PC-3 (cell line): ENCODE data around the gene CDK2.
"Not testable (repeated sequence)": the region's sequence is repeated elsewhere in the genome, so short reads cannot be mapped to it uniquely, and the experiment has no call there.

Experiments used
- CTCF ChIP-seq: fragments of 300-600 bp; sonication (generic); conservative IDR thresholded peaks from 2 replicates; pipeline ENCODE4 v1.5.1; 2017; ENCODE audit warnings: antibody characterized with exemption, low read depth, mild to moderate bottlenecking, low read length
- EZH2 ChIP-seq: fragments of 300-600 bp; sonication (generic); IDR thresholded peaks from one replicate; pipeline ENCODE4 v1.6.1; 2017; ENCODE audit warnings: antibody characterized with exemption, mild to moderate bottlenecking, low read length; ENCODE audit not compliant: unreplicated experiment
- EZH2phosphoT487 ChIP-seq: fragments of 300-600 bp; sonication (generic); IDR thresholded peaks from 2 replicates; pipeline ENCODE4 v1.6.1; 2018; ENCODE audit warnings: mild to moderate bottlenecking, antibody characterized with exemption, low read length, borderline replicate concordance

DNA sequence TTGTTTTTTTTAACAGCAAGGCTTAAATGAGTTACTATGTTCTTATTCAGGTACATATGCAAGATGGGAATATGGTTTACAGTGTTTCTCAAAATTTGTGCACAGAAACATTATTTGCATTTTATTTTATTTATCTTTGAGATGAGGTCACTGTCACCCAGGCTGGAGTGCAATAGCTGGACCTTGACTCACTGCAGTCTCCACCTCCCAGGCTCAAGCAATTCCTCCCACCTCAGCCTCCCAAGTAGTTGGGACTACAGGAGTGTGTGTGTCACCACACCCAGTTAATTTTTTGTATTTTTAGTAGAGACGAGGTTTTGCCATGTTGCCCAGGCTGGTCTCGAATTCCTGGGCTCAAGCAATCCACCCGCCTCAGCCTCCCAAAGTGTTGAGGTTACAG is 47.6 kb upstream of the CDK2 start:
- not testable (repeated sequence) for TF ChIP-seq CTCF, EZH2, EZH2phosphoT487
